ENCODE results near the gene FEM1C.

The FEM1C gene

DNA sequence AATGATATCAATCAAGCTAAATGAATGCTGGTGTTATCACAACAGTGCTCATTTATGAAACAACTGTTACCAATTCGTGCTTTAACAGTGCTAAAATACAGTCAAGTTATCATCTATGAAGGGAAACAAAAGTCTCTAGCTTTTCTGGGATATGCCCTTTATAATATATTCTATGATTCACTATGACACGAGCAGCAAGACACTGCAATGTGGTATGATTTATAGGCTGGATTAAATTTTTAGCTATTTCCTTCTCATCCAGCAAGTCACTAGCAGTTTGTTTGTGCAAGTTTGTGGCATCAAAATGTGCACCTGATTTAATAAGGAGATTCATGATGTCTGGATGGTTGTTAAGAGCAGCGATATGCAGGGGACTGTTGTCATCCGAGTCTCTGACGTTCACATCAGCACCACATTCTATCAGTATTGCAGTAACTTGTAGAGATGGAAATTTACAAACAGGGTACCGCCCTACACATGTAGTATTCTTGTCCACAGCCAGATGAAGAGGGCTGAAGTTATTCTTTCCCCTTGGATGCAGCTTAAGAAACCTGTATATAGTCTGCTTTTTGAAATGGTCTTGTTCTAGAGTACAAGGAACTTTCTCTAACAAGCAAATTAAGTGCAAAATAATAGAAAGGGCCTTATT is 20.3 kb downstream of the FEM1C start:
- no peak overlapping the region for H3K4me3 ChIP-seq (ENCODE audit: low read length)
- H3K4me1 ChIP-seq (ENCODE audit: low read length): 0 out of 2 replicates have a peak, but pooled peaks cover 2% of the 10 kb centered on the region
- no peak overlapping the region for H3K27ac ChIP-seq (ENCODE audit: low read length)
- TF ChIP-seq EZH2phosphoT487 (IDR thresholded peaks at IDR 0.05; ENCODE audit: low read depth): no peak
- TF ChIP-seq, protein P1, sequence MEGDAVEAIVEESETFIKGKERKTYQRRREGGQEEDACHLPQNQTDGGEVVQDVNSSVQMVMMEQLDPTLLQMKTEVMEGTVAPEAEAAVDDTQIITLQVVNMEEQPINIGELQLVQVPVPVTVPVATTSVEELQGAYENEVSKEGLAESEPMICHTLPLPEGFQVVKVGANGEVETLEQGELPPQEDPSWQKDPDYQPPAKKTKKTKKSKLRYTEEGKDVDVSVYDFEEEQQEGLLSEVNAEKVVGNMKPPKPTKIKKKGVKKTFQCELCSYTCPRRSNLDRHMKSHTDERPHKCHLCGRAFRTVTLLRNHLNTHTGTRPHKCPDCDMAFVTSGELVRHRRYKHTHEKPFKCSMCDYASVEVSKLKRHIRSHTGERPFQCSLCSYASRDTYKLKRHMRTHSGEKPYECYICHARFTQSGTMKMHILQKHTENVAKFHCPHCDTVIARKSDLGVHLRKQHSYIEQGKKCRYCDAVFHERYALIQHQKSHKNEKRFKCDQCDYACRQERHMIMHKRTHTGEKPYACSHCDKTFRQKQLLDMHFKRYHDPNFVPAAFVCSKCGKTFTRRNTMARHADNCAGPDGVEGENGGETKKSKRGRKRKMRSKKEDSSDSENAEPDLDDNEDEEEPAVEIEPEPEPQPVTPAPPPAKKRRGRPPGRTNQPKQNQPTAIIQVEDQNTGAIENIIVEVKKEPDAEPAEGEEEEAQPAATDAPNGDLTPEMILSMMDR (IDR thresholded peaks at IDR 0.05; ENCODE audit: low read depth, low read length): no peak
- H2AFZ ChIP-seq (ENCODE audit: low read depth, low read length): no peak overlapping the region
- no peaks in the 10 kb centered on the region for H3K27me3 ChIP-seq (ENCODE audit: low read depth, low read length)
- H3K9me3 ChIP-seq (ENCODE audit: insufficient read depth, low read length): no peaks in the 10 kb centered on the region
- H4K20me1 ChIP-seq (ENCODE audit: insufficient read depth, low read length): peaks cover 49% of the 10 kb centered on the region
- no peak overlapping the region for H3K4me2 ChIP-seq (ENCODE audit: low read length)
- no peak overlapping the region for H3K9ac ChIP-seq (ENCODE audit: low read length)
- H3K79me2 ChIP-seq (ENCODE audit: low read length): peaks cover 47% of the 10 kb centered on the region
- peaks cover 27% of the 10 kb centered on the region for H3K36me3 ChIP-seq (replicated peaks; ENCODE audit: low read depth, low read length)

GRCh38 chr5:115522832-115523403 is 21.7 kb downstream of the FEM1C start:
- Histone ChIP-seq H3K36me3 (replicated peaks; ENCODE audit: low read depth, low read length) (peaks cover 20% of the 10 kb centered on the region), H3K4me2 (ENCODE audit: low read length) (no peak overlapping the region), H4K20me1 (ENCODE audit: insufficient read depth, low read length) (peaks cover 36% of the 10 kb centered on the region), H3K4me1 (ENCODE audit: low read length) (no peaks in the 10 kb centered on the region), H3K27me3 (ENCODE audit: low read depth, low read length) (no peaks in the 10 kb centered on the region), H3K9ac (ENCODE audit: low read length) (no peak overlapping the region), H3K27ac (ENCODE audit: low read length) (no peak overlapping the region), H3K9me3 (ENCODE audit: insufficient read depth, low read length) (no peaks in the 10 kb centered on the region), H3K79me2 (ENCODE audit: low read length) (peaks cover 33% of the 10 kb centered on the region), H2AFZ (ENCODE audit: low read depth, low read length) (no peak overlapping the region), H3K4me3 (ENCODE audit: low read length) (no peak overlapping the region)
- TF ChIP-seq EZH2phosphoT487 (IDR thresholded peaks at IDR 0.05; ENCODE audit: low read depth): no peak
- TF ChIP-seq, protein P1 (IDR thresholded peaks at IDR 0.05; ENCODE audit: low read depth, low read length): no peak

- Histone ChIP-seq H3K4me2 (ENCODE audit: low read length) (no peak overlapping the region), H2AFZ (ENCODE audit: low read depth, low read length) (no peak overlapping the region), H3K79me2 (ENCODE audit: low read length) (peaks cover 15% of the 10 kb centered on the region), H3K4me3 (ENCODE audit: low read length) (no peak overlapping the region), H3K27ac (ENCODE audit: low read length) (no peak overlapping the region), H3K9me3 (ENCODE audit: insufficient read depth, low read length) (no peaks in the 10 kb centered on the region), H3K4me1 (ENCODE audit: low read length) (no peaks in the 10 kb centered on the region), H3K27me3 (ENCODE audit: low read depth, low read length) (no peaks in the 10 kb centered on the region), H3K9ac (ENCODE audit: low read length) (no peak overlapping the region), H4K20me1 (ENCODE audit: insufficient read depth, low read length) (peaks cover 15% of the 10 kb centered on the region; the same call in 1 of the 2 replicates), H3K36me3 (replicated peaks; ENCODE audit: low read depth, low read length) (peaks cover 15% of the 10 kb centered on the region)
- no peak for TF ChIP-seq EZH2phosphoT487 (IDR thresholded peaks at IDR 0.05; ENCODE audit: low read depth)
- TF ChIP-seq, protein P1 (IDR thresholded peaks at IDR 0.05; ENCODE audit: low read depth, low read length): no peak
These were observed 24.4 kb downstream of the FEM1C start for GRCh38 chr5:115520191-115520590.

GRCh38 chr5:115516372-115516771 is 28.2 kb downstream of the FEM1C start:
- no peak overlapping the region for H3K4me2 ChIP-seq (ENCODE audit: low read length)
- H3K9ac ChIP-seq (ENCODE audit: low read length): no peak overlapping the region
- H3K36me3 ChIP-seq (replicated peaks; ENCODE audit: low read depth, low read length): no peaks in the 10 kb centered on the region
- no peaks in the 10 kb centered on the region for H4K20me1 ChIP-seq (ENCODE audit: insufficient read depth, low read length)
- H3K27me3 ChIP-seq (ENCODE audit: low read depth, low read length): no peaks in the 10 kb centered on the region
- no peaks in the 10 kb centered on the region for H3K4me1 ChIP-seq (ENCODE audit: low read length)
- H3K9me3 ChIP-seq (ENCODE audit: insufficient read depth, low read length): no peaks in the 10 kb centered on the region
- no peak for TF ChIP-seq EZH2phosphoT487 (IDR thresholded peaks at IDR 0.05; ENCODE audit: low read depth)
- TF ChIP-seq, protein P1 (IDR thresholded peaks at IDR 0.05; ENCODE audit: low read depth, low read length): no peak
- H3K79me2 ChIP-seq (ENCODE audit: low read length): 0 out of 2 replicates have a peak, but pooled peaks cover 3% of the 10 kb centered on the region
- H3K4me3 ChIP-seq (ENCODE audit: low read length): no peak overlapping the region
- H3K27ac ChIP-seq (ENCODE audit: low read length): no peak overlapping the region
- no peak overlapping the region for H2AFZ ChIP-seq (ENCODE audit: low read depth, low read length)

Data from OCI-LY3 (cell line).